Sigmoid colon (tissue), 4 donors: ENCODE measurements around the gene DTD1.

Source experiments
- CTCF ChIP-seq, 4 experiments: fragments of 450-650 bp in 3 of 4; fragments of 200-600 bp in 1 of 4; IDR thresholded peaks; one replicate each; pipeline ENCODE4 v1.5.1; 2016 to 2019; ENCODE audit warnings: antibody characterized with exemption in 4 of 4, mild to moderate bottlenecking in 3 of 4, moderate library complexity in 2 of 4
- EP300 ChIP-seq, 4 donors: sonication (generic); formaldehyde crosslinking; IDR thresholded peaks; one replicate each; pipeline ENCODE4 v1.6.1; 2017; ENCODE audit warnings: antibody characterized with exemption in 4 of 4
- POLR2A ChIP-seq, 2 donors: fragments of 450-650 bp; IDR thresholded peaks; one replicate each; pipeline ENCODE4 v1.6.1; 2016; ENCODE audit warnings: antibody characterized with exemption in 2 of 2, mild to moderate bottlenecking in 2 of 2, moderate library complexity in 2 of 2
- POLR2AphosphoS5 ChIP-seq, 4 donors: sonication (generic); formaldehyde crosslinking; IDR thresholded peaks; one replicate each; pipeline ENCODE4 v1.6.1; 2017; ENCODE audit warnings: antibody characterized with exemption in 4 of 4

DNA sequence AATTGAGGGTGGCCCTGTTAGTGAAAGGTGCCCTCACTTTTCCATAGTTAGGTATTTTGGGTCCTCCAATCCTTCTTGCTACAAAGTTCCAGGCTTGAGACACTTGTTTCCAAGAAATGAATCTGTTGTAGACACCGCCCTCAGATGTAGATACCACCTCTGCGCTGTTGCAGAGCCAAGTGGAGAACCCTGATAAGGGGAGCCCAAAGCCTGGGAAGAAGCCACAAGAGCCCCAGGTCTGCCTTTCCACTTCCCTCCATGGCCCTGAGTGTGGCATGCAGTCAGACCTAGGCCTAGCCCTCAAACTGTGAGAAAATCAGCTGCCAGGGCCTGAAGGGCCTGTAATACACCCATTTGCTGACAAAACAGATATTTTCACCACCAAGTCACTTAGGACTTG lies 37.1 kb downstream of the DTD1 start:
- TF ChIP-seq CTCF (IDR thresholded peaks at IDR 0.05) (no peak), POLR2AphosphoS5 (IDR thresholded peaks at IDR 0.05) (no peak), POLR2A (IDR thresholded peaks at IDR 0.05) (no peak), EP300 (IDR thresholded peaks at IDR 0.05) (no peak)
